ENCODE measurements around the gene ARFGEF2. TPM values are rescaled to one million over a fixed set of nuclear protein-coding genes. Genes with fewer than 3 reads are reported as not detected.
A peak's percentile ranks its signal among the peaks of the same experiment; 100 is the strongest.

Gene ARFGEF2
- total RNA-seq, 1 donor from 2014 or later, result 26.7 TPM

- Mint-ChIP-seq H3K9me3 (peaks cover 5% of the 10 kb centered on the region), H3K36me3 (no peaks in the 10 kb centered on the region), H3K27ac (no peak overlapping the region), H3K4me3 (no peak overlapping the region), H3K27me3 (peaks cover 49% of the 10 kb centered on the region), H3K4me1 (ENCODE audit: unreplicated experiment) (no peaks in the 10 kb centered on the region)
- no peak for DNase-seq (ENCODE audit: extremely low spot score, unreplicated experiment)
- TF ChIP-seq CTCF (conservative IDR thresholded peaks at IDR 0.05), result no peak
These were observed 28.1 kb upstream of the ARFGEF2 start for GRCh38 chr20:48893374-48893773.

GRCh38 chr20:48897305-48898010, 24.1 kb upstream of the ARFGEF2 start:
- no peak overlapping the region for H3K4me3 Mint-ChIP-seq
- peaks cover 5% of the 10 kb centered on the region for H3K9me3 Mint-ChIP-seq
- H3K4me1 Mint-ChIP-seq (ENCODE audit: unreplicated experiment), result no peaks in the 10 kb centered on the region
- H3K36me3 Mint-ChIP-seq, result no peaks in the 10 kb centered on the region
- peaks cover 33% of the 10 kb centered on the region for H3K27me3 Mint-ChIP-seq
- no peak for TF ChIP-seq CTCF (conservative IDR thresholded peaks at IDR 0.05)
- DNase-seq (ENCODE audit: extremely low spot score, unreplicated experiment), result no peak
- H3K27ac Mint-ChIP-seq, result peak overlapping the region; percentile 39

GRCh38 chr20:48898210-48898609, 23.3 kb upstream of the ARFGEF2 start:
- Mint-ChIP-seq H3K9me3 (peaks cover 5% of the 10 kb centered on the region), H3K27me3 (peaks cover 29% of the 10 kb centered on the region), H3K27ac (peak overlapping the region; percentile 37)

GRCh38 chr20:48898896-48899530, 22.5 kb upstream of the ARFGEF2 start:
- no peak for DNase-seq (ENCODE audit: extremely low spot score, unreplicated experiment)
- Mint-ChIP-seq H3K9me3 (no peaks in the 10 kb centered on the region), H3K4me1 (ENCODE audit: unreplicated experiment) (no peaks in the 10 kb centered on the region), H3K4me3 (no peak overlapping the region), H3K27me3 (peaks cover 29% of the 10 kb centered on the region), H3K36me3 (no peaks in the 10 kb centered on the region), H3K27ac (no peak overlapping the region)
- TF ChIP-seq CTCF (conservative IDR thresholded peaks at IDR 0.05), result no peak

More at GRCh38 chr20:48898210-48898609, 23.3 kb upstream of the ARFGEF2 start:
- TF ChIP-seq CTCF (conservative IDR thresholded peaks at IDR 0.05), result no peak
- Mint-ChIP-seq H3K4me3 (no peak overlapping the region), H3K36me3 (no peaks in the 10 kb centered on the region), H3K4me1 (ENCODE audit: unreplicated experiment) (no peaks in the 10 kb centered on the region)
- no peak for DNase-seq (ENCODE audit: extremely low spot score, unreplicated experiment)

- Mint-ChIP-seq H3K36me3 (no peaks in the 10 kb centered on the region), H3K4me3 (no peak overlapping the region), H3K9me3 (no peaks in the 10 kb centered on the region), H3K27me3 (peaks cover 31% of the 10 kb centered on the region), H3K27ac (no peak overlapping the region), H3K4me1 (ENCODE audit: unreplicated experiment) (peaks cover 6% of the 10 kb centered on the region)
- no peak for TF ChIP-seq CTCF (conservative IDR thresholded peaks at IDR 0.05)
- no peak for DNase-seq (ENCODE audit: extremely low spot score, unreplicated experiment)
These were observed 21.6 kb upstream of the ARFGEF2 start for GRCh38 chr20:48899881-48900280.

All from type B pancreatic cell (in vitro differentiated cells).